ENCODE data around the gene PRSS53.
A peak's percentile ranks its signal among the peaks of the same experiment; 100 is the strongest.

PRSS53 gene

DNA sequence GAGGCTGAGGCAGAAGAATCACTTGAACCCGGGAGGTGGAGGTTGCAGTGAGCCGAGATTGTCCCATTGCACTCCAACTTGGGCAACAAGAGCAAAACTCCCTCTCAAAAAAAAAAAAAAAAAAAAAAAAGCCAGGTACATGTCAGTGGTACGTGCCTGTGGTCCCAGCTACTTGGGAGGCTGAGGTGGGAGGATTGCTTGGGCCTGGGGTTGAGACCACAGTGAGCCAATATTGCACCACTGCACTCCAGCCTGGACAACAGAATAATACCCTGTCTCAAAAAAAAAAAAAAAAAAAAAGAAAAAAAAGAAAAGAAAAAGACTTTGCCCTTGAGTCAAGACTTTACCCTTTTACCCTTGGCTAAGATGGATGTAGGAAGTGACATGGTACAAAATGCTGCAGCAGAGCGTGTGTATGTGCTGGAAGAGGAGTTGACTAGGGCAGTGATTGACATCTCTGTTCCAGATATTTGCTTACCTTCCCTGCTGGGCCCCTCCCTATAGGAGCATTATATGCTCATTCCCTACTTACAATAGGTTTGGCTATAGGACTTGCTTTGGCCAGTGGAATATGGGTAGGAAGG, 44.8 kb downstream of the PRSS53 start:
- DNase-seq (ENCODE audit: low read depth in 2 of 2) = no peak

DNA sequence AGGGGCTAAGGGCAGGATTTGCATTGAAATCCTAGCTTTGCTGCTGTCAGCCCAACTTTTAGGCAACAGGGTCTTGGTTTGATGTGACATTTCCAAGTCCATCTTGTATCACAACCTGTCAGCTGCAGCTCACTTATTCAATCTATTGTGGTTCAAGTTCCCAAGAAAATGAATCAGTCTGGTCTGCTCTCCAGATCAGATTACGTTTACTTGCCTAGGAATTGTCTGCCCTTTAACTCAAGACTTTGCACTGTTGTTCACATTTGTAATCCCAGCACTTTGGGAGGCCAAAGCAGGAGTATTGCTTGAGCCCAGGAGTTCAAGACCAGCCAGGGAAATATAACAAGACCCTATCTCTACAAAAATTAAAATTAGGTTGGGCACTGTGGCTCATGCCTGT, 45.4 kb downstream of the PRSS53 start:
- no peak for DNase-seq (ENCODE audit: low read depth in 2 of 2)

DNA sequence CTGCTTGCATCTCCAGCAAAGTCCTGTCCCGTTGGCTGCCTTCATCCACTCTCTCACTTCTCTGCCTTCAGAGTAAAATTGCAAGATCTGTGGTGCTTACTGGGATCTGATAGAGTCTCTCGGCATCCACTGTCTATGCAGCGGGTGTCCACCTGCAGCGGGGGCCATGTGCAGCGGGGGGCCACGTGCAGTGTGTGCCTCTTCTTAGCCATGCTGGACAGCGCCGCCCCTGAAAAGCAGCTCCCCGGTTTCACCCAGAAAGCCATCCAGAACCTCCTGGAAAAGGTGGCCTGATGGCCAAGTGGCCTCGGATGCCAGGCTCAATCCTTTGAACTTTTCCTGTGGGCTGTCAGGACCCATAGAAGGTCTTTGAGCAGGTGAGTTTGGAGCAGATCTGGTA, 45.9 kb downstream of the PRSS53 start:
- no peak for DNase-seq (ENCODE audit: low read depth in 2 of 2)

DNA sequence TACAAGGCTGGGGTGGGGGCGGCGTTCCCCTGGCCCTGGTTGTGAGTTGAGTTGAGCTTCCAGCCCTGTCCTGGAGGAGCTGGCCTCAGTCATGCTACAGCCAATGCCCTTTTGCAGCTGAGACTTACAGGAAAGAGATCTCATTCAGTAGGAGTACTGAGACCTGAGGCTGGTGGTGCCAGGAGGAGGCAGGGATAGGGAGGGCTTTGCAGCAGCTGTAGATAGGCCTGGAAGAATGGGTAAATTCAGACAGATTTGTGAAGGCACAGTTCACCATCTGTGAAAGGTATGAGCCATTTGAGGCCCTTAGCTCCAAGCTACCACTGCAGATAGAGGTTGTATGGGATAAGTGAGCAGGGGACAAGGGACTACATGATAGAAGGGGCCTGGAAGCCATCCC, 49.8 kb downstream of the PRSS53 start:
- no peak for DNase-seq (ENCODE audit: low read depth in 2 of 2)

DNA sequence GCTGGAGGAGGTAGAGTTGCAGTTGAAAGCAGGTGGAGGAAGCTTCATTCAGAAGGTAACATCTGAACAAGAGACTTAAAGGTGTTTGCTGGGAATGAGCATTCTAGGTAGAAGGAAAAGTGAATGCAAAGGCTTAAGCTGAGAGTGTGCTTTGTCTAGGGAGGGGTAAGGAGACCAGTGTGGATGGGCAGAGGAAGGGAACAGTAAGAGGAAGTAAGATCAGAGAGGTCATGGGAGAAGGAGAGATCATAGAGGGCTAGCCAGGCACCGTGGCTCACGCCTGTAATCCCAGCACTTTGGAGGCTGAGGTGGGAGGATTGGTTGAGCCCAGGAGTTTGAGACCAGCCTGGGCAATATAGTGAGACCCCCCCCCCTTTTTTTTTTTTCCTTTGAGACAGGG, 52.1 kb downstream of the PRSS53 start:
- no peak for DNase-seq (ENCODE audit: low read depth in 2 of 2)

DNA sequence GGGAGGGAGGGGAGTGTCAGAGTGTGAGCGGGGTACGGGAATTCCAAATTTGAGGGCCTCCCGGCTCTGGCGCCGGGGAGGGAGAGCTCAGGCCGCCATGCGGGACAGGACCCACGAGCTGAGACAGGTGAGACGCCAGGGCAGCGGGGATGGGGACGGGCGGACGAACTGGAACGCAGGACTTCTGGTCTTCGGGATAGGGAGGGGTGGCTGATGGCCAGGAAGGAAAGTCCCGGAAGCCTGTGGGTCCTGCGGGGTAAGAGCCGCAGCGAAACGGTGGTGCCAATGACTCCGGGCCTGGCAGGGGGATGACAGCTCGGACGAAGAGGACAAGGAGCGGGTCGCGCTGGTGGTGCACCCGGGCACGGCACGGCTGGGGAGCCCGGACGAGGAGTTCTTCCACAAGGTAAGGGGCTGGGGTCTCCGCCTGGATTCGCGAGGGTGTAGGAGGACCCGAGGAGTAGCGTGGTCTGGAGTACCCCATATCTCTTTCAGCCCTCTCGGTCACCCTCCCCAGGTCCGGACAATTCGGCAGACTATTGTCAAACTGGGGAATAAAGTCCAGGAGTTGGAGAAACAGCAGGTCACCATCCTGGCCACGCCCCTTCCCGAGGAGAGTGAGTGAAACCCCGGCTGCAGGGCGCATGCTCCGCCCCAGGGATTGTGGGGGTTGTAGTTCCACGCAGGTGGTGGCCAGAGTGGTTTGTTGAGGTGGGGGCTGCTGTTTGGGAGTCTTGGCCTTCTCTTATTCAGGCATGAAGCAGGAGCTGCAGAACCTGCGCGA, 54.8 kb downstream of the PRSS53 start:
- DNase-seq (ENCODE audit: low read depth in 2 of 2) = peak; percentile 67 to 81
